ENCODE results near the gene SLC9A3.
"Not testable (repeated sequence)": the region's sequence is repeated elsewhere in the genome, so short reads cannot be mapped to it uniquely, and the experiment has no call there.

SLC9A3 gene

GRCh38 chr5:488241-488640 lies 36.0 kb downstream of the SLC9A3 start:
- TF ChIP-seq EZH2 (IDR thresholded peaks at IDR 0.05; ENCODE audit: borderline replicate concordance, low read length): no peak
- TF ChIP-seq, protein P1, sequence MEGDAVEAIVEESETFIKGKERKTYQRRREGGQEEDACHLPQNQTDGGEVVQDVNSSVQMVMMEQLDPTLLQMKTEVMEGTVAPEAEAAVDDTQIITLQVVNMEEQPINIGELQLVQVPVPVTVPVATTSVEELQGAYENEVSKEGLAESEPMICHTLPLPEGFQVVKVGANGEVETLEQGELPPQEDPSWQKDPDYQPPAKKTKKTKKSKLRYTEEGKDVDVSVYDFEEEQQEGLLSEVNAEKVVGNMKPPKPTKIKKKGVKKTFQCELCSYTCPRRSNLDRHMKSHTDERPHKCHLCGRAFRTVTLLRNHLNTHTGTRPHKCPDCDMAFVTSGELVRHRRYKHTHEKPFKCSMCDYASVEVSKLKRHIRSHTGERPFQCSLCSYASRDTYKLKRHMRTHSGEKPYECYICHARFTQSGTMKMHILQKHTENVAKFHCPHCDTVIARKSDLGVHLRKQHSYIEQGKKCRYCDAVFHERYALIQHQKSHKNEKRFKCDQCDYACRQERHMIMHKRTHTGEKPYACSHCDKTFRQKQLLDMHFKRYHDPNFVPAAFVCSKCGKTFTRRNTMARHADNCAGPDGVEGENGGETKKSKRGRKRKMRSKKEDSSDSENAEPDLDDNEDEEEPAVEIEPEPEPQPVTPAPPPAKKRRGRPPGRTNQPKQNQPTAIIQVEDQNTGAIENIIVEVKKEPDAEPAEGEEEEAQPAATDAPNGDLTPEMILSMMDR (IDR thresholded peaks at IDR 0.05; ENCODE audit: low read length): no peak
- Histone ChIP-seq H3K9me3 (ENCODE audit: low read length) (no peaks in the 10 kb centered on the region), H3K36me3 (ENCODE audit: insufficient read depth, low read length) (no peaks in the 10 kb centered on the region), H3K4me2 (ENCODE audit: low read length) (no peak overlapping the region), H3K9me2 (ENCODE audit: low read depth, low read length) (no peaks in the 10 kb centered on the region), H3F3A (ENCODE audit: insufficient read depth, low read length) (no peaks in the 10 kb centered on the region), H3K27me3 (ENCODE audit: insufficient read depth, low read length) (peaks cover 20% of the 10 kb centered on the region), H2AFZ (ENCODE audit: low read length) (no peak overlapping the region), H3K27ac (ENCODE audit: low read depth, low read length, poor library complexity, severe bottlenecking) (no peak overlapping the region), H3K4me1 (ENCODE audit: insufficient read depth, low read length, severe bottlenecking) (no peaks in the 10 kb centered on the region), H3K4me3 (ENCODE audit: low read depth, low read length, poor library complexity, severe bottlenecking) (no peak overlapping the region), H3K79me2 (ENCODE audit: insufficient read depth, low read length) (no peaks in the 10 kb centered on the region), H4K20me1 (ENCODE audit: insufficient read depth, low read length) (no peaks in the 10 kb centered on the region), H3K9ac (ENCODE audit: low read length) (no peak overlapping the region)

- H3F3A ChIP-seq (ENCODE audit: insufficient read depth, low read length); H3K4me2 ChIP-seq (ENCODE audit: low read length); H3K9ac ChIP-seq (ENCODE audit: low read length); H4K20me1 ChIP-seq (ENCODE audit: insufficient read depth, low read length); H3K9me2 ChIP-seq (ENCODE audit: low read depth, low read length); H3K4me3 ChIP-seq (ENCODE audit: low read depth, low read length, poor library complexity, severe bottlenecking); H3K4me1 ChIP-seq (ENCODE audit: insufficient read depth, low read length, severe bottlenecking); H3K27ac ChIP-seq (ENCODE audit: low read depth, low read length, poor library complexity, severe bottlenecking); H3K9me3 ChIP-seq (ENCODE audit: low read length); H2AFZ ChIP-seq (ENCODE audit: low read length); H3K79me2 ChIP-seq (ENCODE audit: insufficient read depth, low read length); H3K36me3 ChIP-seq (ENCODE audit: insufficient read depth, low read length): not testable (repeated sequence)
- H3K27me3 ChIP-seq (ENCODE audit: insufficient read depth, low read length): peaks cover 19% of the 10 kb centered on the region
Observed at GRCh38 chr5:486597-486996, 37.7 kb downstream of the SLC9A3 start.

GRCh38 chr5:485946-486491 lies 38.2 kb downstream of the SLC9A3 start:
- Histone ChIP-seq H3K4me2 (ENCODE audit: low read length) (no peak overlapping the region), H3K27ac (ENCODE audit: low read depth, low read length, poor library complexity, severe bottlenecking) (no peak overlapping the region)
- TF ChIP-seq, protein P1 (IDR thresholded peaks at IDR 0.05; ENCODE audit: low read length): no peak
- no peak for TF ChIP-seq EZH2 (IDR thresholded peaks at IDR 0.05; ENCODE audit: borderline replicate concordance, low read length)

More at GRCh38 chr5:485946-486491, 38.2 kb downstream of the SLC9A3 start:
- Histone ChIP-seq H2AFZ (ENCODE audit: low read length) (no peak overlapping the region), H3K4me1 (ENCODE audit: insufficient read depth, low read length, severe bottlenecking) (no peaks in the 10 kb centered on the region), H3K4me3 (ENCODE audit: low read depth, low read length, poor library complexity, severe bottlenecking) (no peak overlapping the region), H3K9me2 (ENCODE audit: low read depth, low read length) (no peaks in the 10 kb centered on the region), H3K79me2 (ENCODE audit: insufficient read depth, low read length) (no peaks in the 10 kb centered on the region), H3K9ac (ENCODE audit: low read length) (no peak overlapping the region), H3K27me3 (ENCODE audit: insufficient read depth, low read length) (peaks cover 19% of the 10 kb centered on the region), H4K20me1 (ENCODE audit: insufficient read depth, low read length) (no peaks in the 10 kb centered on the region), H3K36me3 (ENCODE audit: insufficient read depth, low read length) (no peaks in the 10 kb centered on the region), H3F3A (ENCODE audit: insufficient read depth, low read length) (no peaks in the 10 kb centered on the region), H3K9me3 (ENCODE audit: low read length) (no peaks in the 10 kb centered on the region)
